ENCODE measurements around the gene CCDC127.

CCDC127 gene

DNA sequence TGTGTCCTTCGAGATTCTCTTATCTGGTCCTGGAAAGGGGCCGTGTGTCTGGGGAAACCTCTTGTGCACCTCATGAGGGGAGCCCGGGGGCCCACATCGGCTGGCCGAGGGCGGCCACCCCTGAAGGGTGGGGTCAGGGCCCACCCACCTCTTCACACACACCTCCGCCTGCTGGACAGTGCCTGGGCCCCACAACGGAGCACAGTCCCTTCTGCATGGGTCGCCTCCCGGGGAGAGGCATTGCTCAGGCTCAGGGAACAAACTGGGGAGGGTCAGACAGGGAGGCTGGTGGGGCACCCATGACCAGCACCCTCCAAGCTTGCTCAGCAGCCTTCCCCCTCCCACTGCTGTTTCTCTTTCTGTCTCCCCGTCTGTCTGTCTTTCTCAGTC lies 28.0 kb downstream of the CCDC127 start:
- no peak overlapping the region for H3K4me3 ChIP-seq (ENCODE audit: low read depth, low read length)
- TF ChIP-seq, protein P1, sequence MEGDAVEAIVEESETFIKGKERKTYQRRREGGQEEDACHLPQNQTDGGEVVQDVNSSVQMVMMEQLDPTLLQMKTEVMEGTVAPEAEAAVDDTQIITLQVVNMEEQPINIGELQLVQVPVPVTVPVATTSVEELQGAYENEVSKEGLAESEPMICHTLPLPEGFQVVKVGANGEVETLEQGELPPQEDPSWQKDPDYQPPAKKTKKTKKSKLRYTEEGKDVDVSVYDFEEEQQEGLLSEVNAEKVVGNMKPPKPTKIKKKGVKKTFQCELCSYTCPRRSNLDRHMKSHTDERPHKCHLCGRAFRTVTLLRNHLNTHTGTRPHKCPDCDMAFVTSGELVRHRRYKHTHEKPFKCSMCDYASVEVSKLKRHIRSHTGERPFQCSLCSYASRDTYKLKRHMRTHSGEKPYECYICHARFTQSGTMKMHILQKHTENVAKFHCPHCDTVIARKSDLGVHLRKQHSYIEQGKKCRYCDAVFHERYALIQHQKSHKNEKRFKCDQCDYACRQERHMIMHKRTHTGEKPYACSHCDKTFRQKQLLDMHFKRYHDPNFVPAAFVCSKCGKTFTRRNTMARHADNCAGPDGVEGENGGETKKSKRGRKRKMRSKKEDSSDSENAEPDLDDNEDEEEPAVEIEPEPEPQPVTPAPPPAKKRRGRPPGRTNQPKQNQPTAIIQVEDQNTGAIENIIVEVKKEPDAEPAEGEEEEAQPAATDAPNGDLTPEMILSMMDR (IDR thresholded peaks at IDR 0.05; ENCODE audit: low read depth, low read length) = no peak

- TF ChIP-seq, protein P1 (IDR thresholded peaks at IDR 0.05; ENCODE audit: low read depth, low read length) = no peak
- no peak overlapping the region for H3K4me3 ChIP-seq (ENCODE audit: low read depth, low read length)
Observed at GRCh38 chr5:189486-189885, 28.5 kb downstream of the CCDC127 start.

- H3K4me3 ChIP-seq (ENCODE audit: low read depth, low read length) = no peak overlapping the region
Observed at GRCh38 chr5:188488-189481, 29.2 kb downstream of the CCDC127 start.

GRCh38 chr5:187617-188451 lies 30.1 kb downstream of the CCDC127 start:
- TF ChIP-seq, protein P1 (IDR thresholded peaks at IDR 0.05; ENCODE audit: low read depth, low read length) = no peak
- H3K4me3 ChIP-seq (ENCODE audit: low read depth, low read length) = no peak overlapping the region

More at GRCh38 chr5:188488-189481, 29.2 kb downstream of the CCDC127 start:
- TF ChIP-seq, protein P1 (IDR thresholded peaks at IDR 0.05; ENCODE audit: low read depth, low read length) = peak; percentile 93

DNA sequence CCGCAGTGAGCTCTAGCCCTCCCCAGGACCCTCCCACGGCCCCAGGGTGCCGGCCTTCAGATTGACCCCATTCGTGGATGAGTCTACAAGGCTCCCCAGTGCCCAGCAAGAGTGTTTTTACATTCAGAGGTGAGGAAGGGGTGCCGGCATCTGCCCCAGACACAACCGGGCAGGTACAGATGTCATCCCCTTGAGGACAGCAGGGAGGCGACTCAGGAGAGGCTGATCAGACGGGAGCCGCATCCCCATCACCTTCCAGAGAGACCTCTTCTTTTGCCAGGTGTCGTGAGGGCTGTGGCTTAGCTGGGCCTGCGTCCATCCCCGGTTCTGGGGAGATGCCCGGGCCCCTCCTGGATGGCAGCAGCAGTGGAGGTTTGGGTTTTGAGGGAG lies 30.9 kb downstream of the CCDC127 start:
- TF ChIP-seq, protein P1 (IDR thresholded peaks at IDR 0.05; ENCODE audit: low read depth, low read length) = no peak
- H3K4me3 ChIP-seq (ENCODE audit: low read depth, low read length) = no peak overlapping the region

- H3K4me3 ChIP-seq (ENCODE audit: low read depth, low read length) = no peak overlapping the region
- TF ChIP-seq, protein P1 (IDR thresholded peaks at IDR 0.05; ENCODE audit: low read depth, low read length) = no peak
Observed at GRCh38 chr5:186091-187041, 31.6 kb downstream of the CCDC127 start.
